ENCODE results near the gene THAP9.

Gene THAP9

DNA sequence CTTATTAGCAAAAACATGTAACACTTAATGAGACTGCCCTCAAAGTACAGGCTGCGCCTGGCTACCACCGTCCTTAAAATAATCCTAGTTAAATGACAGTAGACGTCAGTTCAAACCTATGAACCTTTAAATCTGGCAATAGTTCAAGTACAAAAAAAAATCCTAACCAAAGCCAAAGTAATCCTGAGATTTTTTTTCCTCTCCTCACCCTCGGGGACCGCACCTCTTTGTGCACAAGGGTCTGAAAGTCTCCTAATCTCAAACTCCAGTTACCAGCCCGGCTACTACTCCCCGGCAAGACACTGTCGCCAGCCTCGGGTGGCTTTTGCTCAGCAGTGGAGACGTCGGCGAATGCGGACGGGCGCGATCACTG, 10.0 kb upstream of the THAP9 start:
- Histone ChIP-seq H3K9ac (ENCODE audit: low read depth, low read length) (peak overlapping the region; percentile 93), H3K27ac (ENCODE audit: low read length) (peak overlapping the region; percentile 92), H3K79me2 (ENCODE audit: insufficient read depth, low read length) (peaks cover 74% of the 10 kb centered on the region), H3K9me3 (ENCODE audit: insufficient read depth, low read length, severe bottlenecking) (no peaks in the 10 kb centered on the region), H3K36me3 (ENCODE audit: insufficient read depth, low read length) (peaks cover 24% of the 10 kb centered on the region), H3K27me3 (ENCODE audit: insufficient read depth, low read length, poor library complexity) (no peaks in the 10 kb centered on the region), H3K4me3 (ENCODE audit: low read depth in 1 of 2, low read length in 2 of 2) (peak overlapping the region; percentile 94 to 95), H4K20me1 (ENCODE audit: insufficient read depth, low read length) (0 out of 2 replicates have a peak, but pooled peaks cover 3% of the 10 kb centered on the region), H2AFZ (ENCODE audit: low read depth, low read length) (peak overlapping the region; percentile 84), H3K4me2 (ENCODE audit: insufficient read depth, low read length) (peak overlapping the region; percentile 80), H3K4me1 (ENCODE audit: insufficient read depth, low read length) (peaks cover 46% of the 10 kb centered on the region)
- TF ChIP-seq, protein P1, sequence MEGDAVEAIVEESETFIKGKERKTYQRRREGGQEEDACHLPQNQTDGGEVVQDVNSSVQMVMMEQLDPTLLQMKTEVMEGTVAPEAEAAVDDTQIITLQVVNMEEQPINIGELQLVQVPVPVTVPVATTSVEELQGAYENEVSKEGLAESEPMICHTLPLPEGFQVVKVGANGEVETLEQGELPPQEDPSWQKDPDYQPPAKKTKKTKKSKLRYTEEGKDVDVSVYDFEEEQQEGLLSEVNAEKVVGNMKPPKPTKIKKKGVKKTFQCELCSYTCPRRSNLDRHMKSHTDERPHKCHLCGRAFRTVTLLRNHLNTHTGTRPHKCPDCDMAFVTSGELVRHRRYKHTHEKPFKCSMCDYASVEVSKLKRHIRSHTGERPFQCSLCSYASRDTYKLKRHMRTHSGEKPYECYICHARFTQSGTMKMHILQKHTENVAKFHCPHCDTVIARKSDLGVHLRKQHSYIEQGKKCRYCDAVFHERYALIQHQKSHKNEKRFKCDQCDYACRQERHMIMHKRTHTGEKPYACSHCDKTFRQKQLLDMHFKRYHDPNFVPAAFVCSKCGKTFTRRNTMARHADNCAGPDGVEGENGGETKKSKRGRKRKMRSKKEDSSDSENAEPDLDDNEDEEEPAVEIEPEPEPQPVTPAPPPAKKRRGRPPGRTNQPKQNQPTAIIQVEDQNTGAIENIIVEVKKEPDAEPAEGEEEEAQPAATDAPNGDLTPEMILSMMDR (IDR thresholded peaks at IDR 0.05; ENCODE audit: borderline replicate concordance, extremely low read depth, low read length, poor library complexity, severe bottlenecking): no peak
- no peak for TF ChIP-seq EZH2 (IDR thresholded peaks at IDR 0.05; ENCODE audit: borderline replicate concordance, low read depth, low read length, severe bottlenecking)
- DNase-seq (no peak), ATAC-seq (ENCODE audit: insufficient read depth, low read depth) (no peak)

DNA sequence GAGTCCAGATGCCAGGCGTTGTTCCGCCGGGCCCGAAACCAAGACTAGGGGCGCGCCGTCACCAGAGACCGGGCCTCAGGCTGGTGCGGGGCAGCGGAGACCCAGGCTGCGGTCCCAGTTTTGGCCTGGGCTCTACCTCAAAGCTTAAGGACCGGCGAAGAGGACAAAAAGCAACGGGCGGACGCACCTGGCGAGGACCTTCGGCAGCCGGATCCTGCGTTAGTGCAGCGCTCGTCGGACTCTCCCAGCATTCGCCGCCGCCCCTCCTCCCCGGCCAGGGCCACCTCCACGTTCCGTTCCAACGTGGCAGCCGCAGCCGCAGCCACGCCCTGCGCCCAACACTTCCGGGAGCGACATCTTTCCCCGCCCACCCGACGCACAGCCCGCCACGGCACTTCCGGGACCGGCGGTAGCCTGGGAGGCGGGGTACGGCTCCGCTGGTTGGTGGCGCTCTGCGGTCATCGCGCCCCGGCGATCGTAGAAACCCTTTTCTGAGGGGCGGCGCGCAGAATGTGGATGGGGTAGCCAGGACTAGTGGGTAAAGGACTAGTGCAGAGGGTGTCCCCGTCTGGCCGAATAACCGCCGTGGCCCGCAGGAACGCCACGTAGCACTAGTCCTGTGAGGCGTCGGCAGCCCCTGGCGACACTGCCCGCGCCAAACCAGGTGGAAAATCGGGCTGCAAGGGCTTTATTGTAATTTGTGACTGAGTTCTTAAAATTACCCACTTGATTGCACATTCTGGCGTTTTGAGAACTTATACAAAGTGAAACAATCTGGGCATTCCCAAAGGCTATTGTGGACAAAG, 9.4 kb upstream of the THAP9 start, which contains the start of gene SEC31A:
TSS of gene SEC31A (minus strand) at position 253 of the 806 bp plus-strand sequence. CDS start 9,217 bp downstream, outside the sequence.
- H3K9ac ChIP-seq (ENCODE audit: low read depth, low read length): peak within 1 kb of the TSS; percentile 93
- TF ChIP-seq, protein P1 (IDR thresholded peaks at IDR 0.05; ENCODE audit: borderline replicate concordance, extremely low read depth, low read length, poor library complexity, severe bottlenecking): no peak
- no peak for TF ChIP-seq EZH2 (IDR thresholded peaks at IDR 0.05; ENCODE audit: borderline replicate concordance, low read depth, low read length, severe bottlenecking)
- peaks cover 6% of the 10 kb centered on the region; the same call in 1 of the 2 replicates for H4K20me1 ChIP-seq (ENCODE audit: insufficient read depth, low read length)
- H3K27ac ChIP-seq (ENCODE audit: low read length): peak within 1 kb of the TSS; percentile 92
- peaks cover 52% of the 10 kb centered on the region for H3K4me1 ChIP-seq (ENCODE audit: insufficient read depth, low read length)
- DNase-seq (peak; percentile 97), ATAC-seq (ENCODE audit: insufficient read depth, low read depth) (peak; percentile 93)
- peak within 1 kb of the TSS; percentile 94 to 95 for H3K4me3 ChIP-seq (ENCODE audit: low read depth in 1 of 2, low read length in 2 of 2)
- H3K27me3 ChIP-seq (ENCODE audit: insufficient read depth, low read length, poor library complexity): no peaks in the 10 kb centered on the region
- H3K36me3 ChIP-seq (ENCODE audit: insufficient read depth, low read length): peaks cover 30% of the 10 kb centered on the region
- peak within 1 kb of the TSS; percentile 80 for H3K4me2 ChIP-seq (ENCODE audit: insufficient read depth, low read length)
- H3K9me3 ChIP-seq (ENCODE audit: insufficient read depth, low read length, severe bottlenecking): no peaks in the 10 kb centered on the region
- peaks cover 74% of the 10 kb centered on the region for H3K79me2 ChIP-seq (ENCODE audit: insufficient read depth, low read length)
- peak within 1 kb of the TSS; percentile 84 for H2AFZ ChIP-seq (ENCODE audit: low read depth, low read length)

DNA sequence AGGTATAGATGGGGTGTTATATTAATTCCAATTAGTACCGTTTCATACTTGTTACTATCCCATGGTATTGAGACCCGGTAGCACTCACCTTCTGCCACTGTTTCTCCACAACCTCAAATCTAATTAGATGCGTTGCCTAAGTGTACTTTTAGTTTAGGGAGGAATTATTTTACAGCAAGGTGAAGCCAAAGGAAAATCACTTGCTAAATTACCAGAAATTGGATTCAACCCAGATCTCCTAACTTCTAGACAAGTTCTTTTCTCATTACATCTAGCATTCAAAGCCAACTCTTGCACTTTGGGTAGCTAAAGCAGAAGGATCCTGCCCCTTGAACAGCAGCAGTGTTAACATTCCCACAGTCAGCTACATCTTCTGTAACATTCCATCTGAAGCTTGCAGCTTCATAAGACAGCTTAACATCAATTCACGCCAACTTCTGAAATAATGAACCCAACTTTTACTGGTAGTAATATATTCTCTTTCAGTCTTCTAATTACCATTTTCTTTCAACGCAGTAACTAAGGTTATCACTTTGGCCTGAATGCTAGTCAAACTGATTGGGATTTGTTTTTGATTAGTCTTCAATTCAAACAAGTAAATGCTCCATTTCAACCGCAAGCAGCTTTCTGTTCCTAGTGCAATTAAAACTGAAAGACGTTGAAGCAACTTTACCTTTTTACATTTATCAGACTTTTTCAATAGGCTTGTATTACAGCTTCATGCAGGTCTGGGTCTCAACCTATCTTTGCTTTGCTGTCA, 8.6 kb upstream of the THAP9 start:
- TF ChIP-seq EZH2 (IDR thresholded peaks at IDR 0.05; ENCODE audit: borderline replicate concordance, low read depth, low read length, severe bottlenecking): no peak
- TF ChIP-seq, protein P1 (IDR thresholded peaks at IDR 0.05; ENCODE audit: borderline replicate concordance, extremely low read depth, low read length, poor library complexity, severe bottlenecking): no peak
- DNase-seq: no peak
- peaks cover 8% of the 10 kb centered on the region; the same call in 1 of the 2 replicates for H4K20me1 ChIP-seq (ENCODE audit: insufficient read depth, low read length)
- H3K27me3 ChIP-seq (ENCODE audit: insufficient read depth, low read length, poor library complexity): no peaks in the 10 kb centered on the region
- peaks cover 38% of the 10 kb centered on the region for H3K36me3 ChIP-seq (ENCODE audit: insufficient read depth, low read length)
- H3K4me3 ChIP-seq (ENCODE audit: low read depth in 1 of 2, low read length in 2 of 2): peak overlapping the region; percentile 94 to 95; a peak in 3 of 4 replicates
- peak overlapping the region; percentile 93 for H3K9ac ChIP-seq (ENCODE audit: low read depth, low read length)
- H3K27ac ChIP-seq (ENCODE audit: low read length): peak overlapping the region; percentile 83
- peak overlapping the region; percentile 84 for H2AFZ ChIP-seq (ENCODE audit: low read depth, low read length)
- peak overlapping the region; percentile 80 for H3K4me2 ChIP-seq (ENCODE audit: insufficient read depth, low read length)
- H3K4me1 ChIP-seq (ENCODE audit: insufficient read depth, low read length): peaks cover 59% of the 10 kb centered on the region
- no peaks in the 10 kb centered on the region for H3K9me3 ChIP-seq (ENCODE audit: insufficient read depth, low read length, severe bottlenecking)
- peaks cover 74% of the 10 kb centered on the region for H3K79me2 ChIP-seq (ENCODE audit: insufficient read depth, low read length)
- peak; percentile 2; the same call in 1 of the 3 replicates for ATAC-seq (ENCODE audit: insufficient read depth, low read depth)

Measured in DND-41 (cell line).